K562 (cell line): ENCODE measurements around the gene CPN2. TPM values are rescaled to one million over a fixed set of nuclear protein-coding genes. Genes with fewer than 3 reads are reported as not detected.
A peak's percentile ranks its signal among the peaks of the same experiment; 100 is the strongest.

ENCODE experiments used
- ATAC-seq: fragments of 200-7000 bp; cut with Tn5 transposase; 3 replicates; pipeline ENCODE4 v1.9.1; 2020; ENCODE audit warnings: moderate library complexity
- BruUV-seq: library from RNA; stranded (reverse); fragments of 400-500 nt; replicated peaks from 2 replicates; lab custom pipeline; 2021; lab: Mats Ljungman, UMichigan
- CTCF ChIA-PET: fragments of 300-600 bp; formaldehyde crosslinking; extraction: SDS; loops from one replicate; lab custom pipeline; 2021; ENCODE audit warnings: low intra/inter-chr PET ratio; lab: Yijun Ruan, JAX
- POLR2A ChIA-PET: fragments of 300-600, 350-650 bp; sonication (Branson Sonifier 250); formaldehyde crosslinking; extraction: SDS; loops from one replicate; lab custom pipeline; 2021; ENCODE audit warnings: antibody characterized with exemption, inconsistent platforms; lab: Yijun Ruan, JAX
- DNase-seq, 4 experiments: peaks; one replicate each; pipeline versions ENCODE4 v3.0.0 to v3.0.0-alpha.2; 2011 to 2018; ENCODE audit warnings: low spot score in 3 of 4, mixed read lengths in 3 of 4; ENCODE audit errors: extremely low read depth in 1 of 4
- FAIRE-seq: peaks from 2 replicates; lab custom pipeline; 2011; peaks lifted over from hg19 to GRCh38; lab: Jason Lieb, UNC
- H2AFZ ChIP-seq: 2 replicates; pipeline ENCODE4 v1.6.0; 2011; ENCODE audit warnings: low read depth, low read length, control low read depth, inconsistent platforms
- H3K27ac ChIP-seq: fragments of 200-600 bp; 3 replicates; pipeline ENCODE4 v1.8.0; 2011; ENCODE audit warnings: low read depth, mild to moderate bottlenecking, control low read depth, inconsistent platforms, low read length, moderate library complexity, mixed read lengths; ENCODE audit errors: extremely low read depth
- H3K27me3 ChIP-seq, 2 experiments: fragments of 300-600 bp in 1 of 2; 2 replicates in 1 of 2; 3 replicates in 1 of 2; pipeline versions ENCODE4 v1.6.0 to v1.8.0; 2011; ENCODE audit warnings: inconsistent platforms in 2 of 2, low read length in 2 of 2, mild to moderate bottlenecking in 1 of 2, mixed read lengths in 1 of 2, moderate library complexity in 1 of 2; ENCODE audit not compliant: control insufficient read depth in 2 of 2, insufficient read depth in 2 of 2
- H3K36me3 ChIP-seq: fragments of 300-600 bp; 3 replicates; pipeline ENCODE4 v1.8.0; 2011; ENCODE audit warnings: mild to moderate bottlenecking, low read length, inconsistent platforms; ENCODE audit not compliant: control insufficient read depth, insufficient read depth
- H3K4me1 ChIP-seq, 2 experiments: fragments of 200-600 bp in 1 of 2; replicated peaks in 1 of 2; 2 replicates in 1 of 2; 3 replicates in 1 of 2; pipeline versions ENCODE4 v1.5.1 to v1.8.0; 2011; ENCODE audit warnings: inconsistent platforms in 2 of 2, low read length in 2 of 2, mild to moderate bottlenecking in 1 of 2, mixed read lengths in 1 of 2, moderate library complexity in 1 of 2; ENCODE audit not compliant: control insufficient read depth in 2 of 2, insufficient read depth in 2 of 2
- H3K4me2 ChIP-seq: 2 replicates; pipeline ENCODE4 v1.6.1; 2011; ENCODE audit warnings: low read length, control low read depth, inconsistent platforms, mixed read lengths; ENCODE audit not compliant: insufficient read depth
- H3K4me3 ChIP-seq: fragments of 200-600 bp; sonication (generic), shearing (Covaris generic); 2 replicates; pipeline ENCODE4 v1.5.1; 2016; ENCODE audit warnings: control low read depth, inconsistent platforms
- H3K79me2 ChIP-seq: fragments of 200-600 bp; 3 replicates; pipeline ENCODE4 v1.8.0; 2011; ENCODE audit warnings: low read length, inconsistent platforms; ENCODE audit not compliant: control insufficient read depth, insufficient read depth
- H3K9ac ChIP-seq, 2 experiments: 2 replicates each; pipeline versions ENCODE4 v1.6.0 to v1.6.1; 2011; ENCODE audit warnings: low read depth in 2 of 2, low read length in 2 of 2, control low read depth in 1 of 2, inconsistent platforms in 1 of 2, mild to moderate bottlenecking in 1 of 2, mixed read lengths in 1 of 2; ENCODE audit not compliant: insufficient read depth in 1 of 2
- H3K9me1 ChIP-seq: one replicate; pipeline ENCODE4 v1.6.0; 2011; ENCODE audit warnings: inconsistent platforms, mild to moderate bottlenecking, low read length, moderate library complexity; ENCODE audit not compliant: control insufficient read depth, insufficient read depth
- H3K9me3 ChIP-seq: replicated peaks from 2 replicates; pipeline ENCODE4 v1.5.1; 2011; ENCODE audit warnings: low read depth, low read length, inconsistent platforms; ENCODE audit not compliant: control insufficient read depth, insufficient read depth
- H4K20me1 ChIP-seq: replicated peaks from 2 replicates; pipeline ENCODE4 v1.6.1; 2011; ENCODE audit warnings: low read length, inconsistent platforms, mixed read lengths; ENCODE audit not compliant: control insufficient read depth, insufficient read depth
- ARNT ChIP-seq, 2 experiments: fragments of 450-650 bp; IDR thresholded peaks; 2 replicates each; pipeline ENCODE4 v1.6.1; 2016; ENCODE audit warnings: mild to moderate bottlenecking in 1 of 2
- NFYB ChIP-seq: IDR thresholded peaks from 2 replicates; pipeline ENCODE4 v1.6.1; 2011; ENCODE audit warnings: mild to moderate bottlenecking, moderate library complexity; ENCODE audit not compliant: insufficient read length; ENCODE audit errors: extremely low read depth
- SIRT6 ChIP-seq: IDR thresholded peaks from one replicate; pipeline ENCODE4 v1.6.1; 2012; ENCODE audit warnings: low read depth, mild to moderate bottlenecking, control low read depth, inconsistent platforms, low read length, moderate library complexity
- ZBED1 ChIP-seq: IDR thresholded peaks from 2 replicates; pipeline ENCODE4 v1.6.1; 2014
- ZNF134 ChIP-seq: fragments of 250-450 bp; sonication (Bioruptor Pico); conservative IDR thresholded peaks from 2 replicates; pipeline ENCODE4 v1.4.0; 2020
- ZNF830 ChIP-seq: fragments of 250-450 bp; sonication (Bioruptor Pico); IDR thresholded peaks from 2 replicates; pipeline ENCODE4 v1.5.0; 2021; ENCODE audit warnings: mild to moderate bottlenecking
- WGBS: fragments of 100-300 bp; shearing (Covaris generic); methylation state at CpG from one replicate; pipeline ENCODE4 v1.1.6; 2016; ENCODE audit warnings: low coverage, mixed read lengths; ENCODE audit not compliant: insufficient coverage; ENCODE audit errors: missing lambda C conversion rate; 5-methylcytosine and 5-hydroxymethylcytosine counted together
- in situ Hi-C: fragments of 300-500 bp; cut with MboI; formaldehyde crosslinking; loops from 4 replicates; pipeline ENCODE4 v1.15.0; 2018; ENCODE audit warnings: inconsistent platforms, mixed read lengths
- intact Hi-C: fragments of 100-400 bp; cut with micrococcal nuclease; formaldehyde crosslinking; loops from 2 replicates; pipeline ENCODE4 v1.14.2; 2022
- polyA plus RNA-seq, 8 experiments: library from polyadenylated mRNA; depleted of rRNA in 4 of 8; stranded (reverse) in 5 of 8; unstranded in 3 of 8; fragments of >200 nt; fragmentation: Nextera tagmentation in 2 of 8; fragmentation: Illumina TruSeq in 1 of 8; extraction: Ambion mirVana in 2 of 8; extraction: Trizol in 1 of 8; gene quantifications; 2 replicates each; pipeline versions ENCODE4 v1.2.1 to v1.2.3, GENCODE V29; 2011 to 2014; ENCODE audit warnings: inconsistent platforms in 1 of 8, missing spikeins in 1 of 8
- total RNA-seq, 7 experiments: library from RNA; depleted of rRNA in 6 of 7; stranded (reverse); fragments of >200 nt in 6 of 7; fragmentation: Illumina TruSeq in 2 of 7; extraction: Trizol in 2 of 7; gene quantifications; 2 replicates each; pipeline versions ENCODE4 v1.2.1 to v1.2.3, GENCODE V29; 2011 to 2021; ENCODE audit warnings: low replicate concordance in 1 of 7
- TF ChIP-seq, protein P1 (sequence below): sonication (generic); formaldehyde crosslinking; IDR thresholded peaks from 2 replicates; pipeline ENCODE4 v1.8.1; 2023; ENCODE audit warnings: mild to moderate bottlenecking, missing genetic modification reagents
- TF ChIP-seq, protein P2 (sequence below): IDR thresholded peaks from 2 replicates; pipeline ENCODE4 v1.6.1; 2014; ENCODE audit warnings: antibody characterized with exemption

The CPN2 gene
- total and polyA plus RNA-seq, 9 of the 15 experiments (the other 6 are each of a cell fraction or from before 2014, with no cell fraction given): not detected

DNA sequence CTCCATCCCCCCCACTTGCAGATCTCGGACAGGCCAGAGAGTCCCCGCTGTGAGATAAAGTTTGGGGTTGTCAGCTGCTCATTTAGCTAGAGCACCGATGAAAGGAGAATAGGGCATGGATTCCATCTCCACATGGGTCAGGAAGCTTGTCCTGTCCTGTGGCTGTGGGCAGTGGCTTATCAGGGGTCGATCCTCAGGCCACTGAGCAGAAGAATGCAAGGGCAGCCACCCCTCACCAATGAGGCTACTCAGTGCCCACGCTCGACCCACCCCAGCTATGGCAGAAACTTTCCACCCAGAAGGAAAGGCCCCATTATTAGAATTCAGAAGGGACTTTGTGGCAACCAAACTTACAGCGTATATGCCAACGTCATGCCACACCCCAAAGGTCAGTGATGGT, 43.3 kb downstream of the CPN2 start:
- Histone ChIP-seq H3K4me1 (peaks cover 5 to 6% of the 10 kb centered on the region in 2 experiments; a peak in 4 of 5 replicates), H2AFZ (no peak overlapping the region), H3K27ac (no peak overlapping the region), H4K20me1 (no peaks in the 10 kb centered on the region), H3K4me3 (no peak overlapping the region), H3K79me2 (no peaks in the 10 kb centered on the region), H3K36me3 (no peaks in the 10 kb centered on the region), H3K9me3 (no peaks in the 10 kb centered on the region; the same call in 1 of the 2 replicates)
- POLR2A ChIA-PET: interaction anchor here (0.6 to 1.6 kb wide), 3 partner anchors 10 to 171 kb away, joined by 3 to 8 read pairs (median 3); no protein-coding TSS in a partner anchor
- no TSS peak for BruUV-seq
- DNase-seq: no peak
- ATAC-seq: no peak
- FAIRE-seq: no peak
- CTCF ChIA-PET: no interaction called here
- in situ Hi-C loops (loop anchor here (25.0 kb wide), 1 partner anchor 1496 kb away; no protein-coding TSS in a partner anchor), intact Hi-C loops (no loop called here)
- WGBS: 29% methylated on average over 8 of the region's 8 CpGs
- TF ChIP-seq ZNF134 (CRISPR knock-in tag) (peak; percentile 50; the same call in 1 of the 2 replicates), SIRT6 (no peak)
- TF ChIP-seq, all 486 proteins: peak for 1
- H3K4me2 ChIP-seq: no peak overlapping the region
- no peak overlapping the region for H3K9ac ChIP-seq
- H3K9me1 ChIP-seq: no peaks in the 10 kb centered on the region
- H3K27me3 ChIP-seq: no peaks in the 10 kb centered on the region; a peak in 1 of 5 replicates

DNA sequence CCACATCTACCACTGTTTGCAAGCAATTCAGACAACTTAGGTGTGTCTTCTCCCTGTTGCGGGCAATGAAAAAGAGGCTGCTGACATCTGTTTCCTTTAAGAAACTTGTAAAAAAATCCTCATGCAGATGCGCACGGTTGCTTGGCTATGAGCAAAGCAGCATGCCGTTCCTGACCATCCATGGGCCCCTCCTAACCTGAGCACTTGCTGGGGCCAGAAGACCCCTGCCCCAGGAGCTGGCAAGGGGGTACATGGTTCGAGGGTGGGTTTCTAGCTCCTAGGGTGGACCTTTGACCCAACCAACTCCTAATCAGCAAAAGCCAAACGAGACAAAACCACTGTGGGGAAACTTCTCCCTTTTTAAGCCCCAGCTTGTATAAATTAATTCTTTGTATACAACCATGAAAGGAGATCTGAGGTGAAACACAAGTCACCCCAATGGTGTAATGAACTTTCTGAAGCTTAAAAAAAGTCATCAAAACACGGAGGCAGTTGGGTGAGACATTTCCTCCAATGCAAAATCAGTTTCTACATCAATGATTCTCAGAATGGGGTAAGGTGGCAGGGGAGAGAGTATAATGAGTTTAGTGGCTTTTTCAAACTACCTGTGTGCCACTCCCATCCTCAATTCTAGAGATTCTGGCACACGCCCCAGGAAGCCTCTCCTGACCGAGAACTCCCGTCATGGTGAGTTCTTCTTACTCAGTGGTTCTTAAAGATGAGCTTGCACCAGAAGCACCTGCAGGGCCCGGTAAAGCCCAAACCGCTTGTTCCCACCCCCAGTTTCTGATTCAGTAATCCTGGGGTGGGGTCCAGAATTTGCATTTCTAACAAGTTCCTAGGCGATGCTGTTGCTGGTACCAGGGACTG, 44.1 kb downstream of the CPN2 start:
- Histone ChIP-seq H3K79me2 (no peaks in the 10 kb centered on the region), H3K27ac (no peak overlapping the region), H3K9me3 (no peaks in the 10 kb centered on the region; the same call in 1 of the 2 replicates), H3K9me1 (no peaks in the 10 kb centered on the region), H3K4me2 (no peak overlapping the region), H3K4me1 (peaks cover 0 to 5% of the 10 kb centered on the region in 2 experiments; a peak in 3 of 5 replicates), H4K20me1 (no peaks in the 10 kb centered on the region), H2AFZ (no peak overlapping the region), H3K36me3 (no peaks in the 10 kb centered on the region), H3K9ac (no peak overlapping the region), H3K27me3 (no peaks in the 10 kb centered on the region; a peak in 1 of 5 replicates), H3K4me3 (no peak overlapping the region)
- ATAC-seq (no peak), FAIRE-seq (no peak), DNase-seq (no peak)
- BruUV-seq: no TSS peak
- WGBS: 45% methylated on average over 13 of the region's 13 CpGs
- intact Hi-C loops: no loop called here
- ChIA-PET POLR2A (interaction anchor here (1.3 to 1.6 kb wide), 2 partner anchors 9 to 170 kb away, joined by 3 to 8 read pairs; no protein-coding TSS in a partner anchor), CTCF (no interaction called here)
- in situ Hi-C loops: loop anchor here (25.0 kb wide), 1 partner anchor 1495 kb away; no protein-coding TSS in a partner anchor
- TF ChIP-seq, protein P1, sequence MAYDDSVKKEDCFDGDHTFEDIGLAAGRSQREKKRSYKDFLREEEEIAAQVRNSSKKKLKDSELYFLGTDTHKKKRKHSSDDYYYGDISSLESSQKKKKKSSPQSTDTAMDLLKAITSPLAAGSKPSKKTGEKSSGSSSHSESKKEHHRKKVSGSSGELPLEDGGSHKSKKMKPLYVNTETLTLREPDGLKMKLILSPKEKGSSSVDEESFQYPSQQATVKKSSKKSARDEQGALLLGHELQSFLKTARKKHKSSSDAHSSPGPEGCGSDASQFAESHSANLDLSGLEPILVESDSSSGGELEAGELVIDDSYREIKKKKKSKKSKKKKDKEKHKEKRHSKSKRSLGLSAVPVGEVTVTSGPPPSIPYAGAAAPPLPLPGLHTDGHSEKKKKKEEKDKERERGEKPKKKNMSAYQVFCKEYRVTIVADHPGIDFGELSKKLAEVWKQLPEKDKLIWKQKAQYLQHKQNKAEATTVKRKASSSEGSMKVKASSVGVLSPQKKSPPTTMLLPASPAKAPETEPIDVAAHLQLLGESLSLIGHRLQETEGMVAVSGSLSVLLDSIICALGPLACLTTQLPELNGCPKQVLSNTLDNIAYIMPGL (CRISPR knock-in tag): no peak
- TF ChIP-seq ZNF830 (CRISPR knock-in tag) (no peak), NFYB (no peak), ZBED1 (no peak), ARNT (IDR thresholded peaks at IDR 0.05) (no peak)
- TF ChIP-seq, protein P2, sequence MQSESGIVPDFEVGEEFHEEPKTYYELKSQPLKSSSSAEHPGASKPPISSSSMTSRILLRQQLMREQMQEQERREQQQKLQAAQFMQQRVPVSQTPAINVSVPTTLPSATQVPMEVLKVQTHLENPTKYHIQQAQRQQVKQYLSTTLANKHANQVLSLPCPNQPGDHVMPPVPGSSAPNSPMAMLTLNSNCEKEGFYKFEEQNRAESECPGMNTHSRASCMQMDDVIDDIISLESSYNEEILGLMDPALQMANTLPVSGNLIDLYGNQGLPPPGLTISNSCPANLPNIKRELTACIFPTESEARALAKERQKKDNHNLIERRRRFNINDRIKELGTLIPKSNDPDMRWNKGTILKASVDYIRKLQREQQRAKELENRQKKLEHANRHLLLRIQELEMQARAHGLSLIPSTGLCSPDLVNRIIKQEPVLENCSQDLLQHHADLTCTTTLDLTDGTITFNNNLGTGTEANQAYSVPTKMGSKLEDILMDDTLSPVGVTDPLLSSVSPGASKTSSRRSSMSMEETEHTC: no peak
